Measurements from ENCODE around the gene LYSMD2. TPM values are rescaled to one million over a fixed set of nuclear protein-coding genes. Genes with fewer than 3 reads are reported as not detected.

LYSMD2 gene
- total RNA-seq, 1 experiment from 2014 or later: 6.0 TPM

DNA sequence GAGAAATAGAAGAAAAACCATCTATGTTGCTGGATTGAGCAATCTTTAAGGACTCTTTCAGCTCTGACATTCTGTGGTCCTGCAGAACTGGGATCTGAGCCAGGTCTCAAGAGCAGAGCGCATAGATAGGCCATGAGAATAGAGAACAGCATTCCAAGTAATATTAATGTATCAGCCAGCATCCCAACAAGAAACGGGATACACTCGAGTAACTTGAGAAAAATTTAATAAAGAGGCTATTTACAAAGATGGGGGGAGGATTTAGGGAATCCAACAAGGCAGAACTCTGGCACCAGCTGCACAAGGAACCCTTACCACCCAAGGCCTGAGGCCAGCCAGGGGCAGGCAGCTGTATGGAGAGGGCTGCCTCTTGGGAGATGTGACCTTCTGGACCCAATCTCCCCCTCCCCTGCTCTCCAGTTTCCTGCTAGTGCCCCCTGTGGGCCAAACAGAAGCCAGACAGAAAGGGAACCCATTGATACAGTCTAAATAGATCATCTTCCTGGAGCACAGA lies 22.2 kb upstream of the LYSMD2 start:
- CTCF ChIA-PET: no interaction called here

DNA sequence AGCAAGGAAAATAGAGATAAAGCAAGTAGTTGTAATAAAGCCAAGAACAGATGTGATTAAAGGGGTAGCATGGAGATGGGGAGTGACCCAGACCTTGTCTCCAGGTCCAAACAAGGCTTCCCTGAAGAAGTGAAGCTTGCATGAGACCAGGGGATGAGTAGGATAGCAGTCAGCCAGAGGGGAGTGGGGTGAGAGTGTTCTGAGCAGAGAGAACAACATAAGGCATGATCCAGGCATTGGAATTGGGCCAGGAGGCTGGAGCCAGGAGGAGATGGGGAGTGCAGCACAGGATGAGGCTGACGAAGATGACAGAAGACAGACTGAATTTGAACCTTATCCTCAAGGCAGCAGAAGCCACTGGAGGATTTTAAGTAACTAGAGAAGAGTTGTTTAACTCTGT lies 21.2 kb upstream of the LYSMD2 start:
- Histone ChIP-seq H3K9ac (ENCODE audit: low read length) (no peak overlapping the region), H4K20me1 (ENCODE audit: low read length) (no peaks in the 10 kb centered on the region), H3K4me2 (ENCODE audit: low read length) (no peak overlapping the region), H3K27ac (ENCODE audit: low read length) (no peak overlapping the region), H3K79me2 (ENCODE audit: low read length) (no peaks in the 10 kb centered on the region), H3K9me3 (ENCODE audit: low read length) (no peaks in the 10 kb centered on the region), H3K9me2 (replicated peaks; ENCODE audit: low read length) (no peaks in the 10 kb centered on the region), H3K27me3 (ENCODE audit: low read length) (no peaks in the 10 kb centered on the region), H3K36me3 (ENCODE audit: low read depth, low read length) (no peaks in the 10 kb centered on the region), H3K4me1 (ENCODE audit: insufficient read depth, low read length) (no peaks in the 10 kb centered on the region), H2AFZ (ENCODE audit: low read length) (no peak overlapping the region), H3F3A (ENCODE audit: low read length, unreplicated experiment) (no peaks in the 10 kb centered on the region), H3K4me3 (ENCODE audit: low read length) (no peak overlapping the region)
- TF ChIP-seq, protein P1, sequence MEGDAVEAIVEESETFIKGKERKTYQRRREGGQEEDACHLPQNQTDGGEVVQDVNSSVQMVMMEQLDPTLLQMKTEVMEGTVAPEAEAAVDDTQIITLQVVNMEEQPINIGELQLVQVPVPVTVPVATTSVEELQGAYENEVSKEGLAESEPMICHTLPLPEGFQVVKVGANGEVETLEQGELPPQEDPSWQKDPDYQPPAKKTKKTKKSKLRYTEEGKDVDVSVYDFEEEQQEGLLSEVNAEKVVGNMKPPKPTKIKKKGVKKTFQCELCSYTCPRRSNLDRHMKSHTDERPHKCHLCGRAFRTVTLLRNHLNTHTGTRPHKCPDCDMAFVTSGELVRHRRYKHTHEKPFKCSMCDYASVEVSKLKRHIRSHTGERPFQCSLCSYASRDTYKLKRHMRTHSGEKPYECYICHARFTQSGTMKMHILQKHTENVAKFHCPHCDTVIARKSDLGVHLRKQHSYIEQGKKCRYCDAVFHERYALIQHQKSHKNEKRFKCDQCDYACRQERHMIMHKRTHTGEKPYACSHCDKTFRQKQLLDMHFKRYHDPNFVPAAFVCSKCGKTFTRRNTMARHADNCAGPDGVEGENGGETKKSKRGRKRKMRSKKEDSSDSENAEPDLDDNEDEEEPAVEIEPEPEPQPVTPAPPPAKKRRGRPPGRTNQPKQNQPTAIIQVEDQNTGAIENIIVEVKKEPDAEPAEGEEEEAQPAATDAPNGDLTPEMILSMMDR (conservative IDR thresholded peaks at IDR 0.05; ENCODE audit: low read depth, low read length): no peak
- TF ChIP-seq EZH2 (IDR thresholded peaks at IDR 0.05; ENCODE audit: low read length, unreplicated experiment) (no peak), EZH2phosphoT487 (IDR thresholded peaks at IDR 0.05; ENCODE audit: borderline replicate concordance, low read length) (no peak)
- POLR2A ChIA-PET (ENCODE audit: unreplicated experiment): no interaction called here
- intact Hi-C loops (cut with micrococcal nuclease): no loop called here
- no peak for DNase-seq
- no TSS peak for BruUV-seq (replicated peaks)
- CTCF ChIA-PET: interaction anchor here (0.6 kb wide), 1 partner anchor 149 kb away, joined by 5 read pairs; no protein-coding TSS in a partner anchor
- no peak for ATAC-seq

More for the DNA sequence above, 22.2 kb upstream of the LYSMD2 start:
- no peaks in the 10 kb centered on the region for H3K79me2 ChIP-seq (ENCODE audit: low read length)
- no peaks in the 10 kb centered on the region for H3F3A ChIP-seq (ENCODE audit: low read length, unreplicated experiment)
- no peak for ATAC-seq
- H3K27me3 ChIP-seq (ENCODE audit: low read length): no peaks in the 10 kb centered on the region
- H3K4me2 ChIP-seq (ENCODE audit: low read length): no peak overlapping the region
- no peaks in the 10 kb centered on the region for H3K9me3 ChIP-seq (ENCODE audit: low read length)
- no peaks in the 10 kb centered on the region for H3K4me1 ChIP-seq (ENCODE audit: insufficient read depth, low read length)
- POLR2A ChIA-PET (ENCODE audit: unreplicated experiment): no interaction called here
- H3K9me2 ChIP-seq (replicated peaks; ENCODE audit: low read length): no peaks in the 10 kb centered on the region
- no peak overlapping the region for H3K4me3 ChIP-seq (ENCODE audit: low read length)
- no peak overlapping the region for H2AFZ ChIP-seq (ENCODE audit: low read length)
- H4K20me1 ChIP-seq (ENCODE audit: low read length): no peaks in the 10 kb centered on the region
- H3K9ac ChIP-seq (ENCODE audit: low read length): no peak overlapping the region
- no peaks in the 10 kb centered on the region for H3K36me3 ChIP-seq (ENCODE audit: low read depth, low read length)
- no peak overlapping the region for H3K27ac ChIP-seq (ENCODE audit: low read length)
- no peak for DNase-seq
- intact Hi-C loops (cut with micrococcal nuclease): no loop called here
- no TSS peak for BruUV-seq (replicated peaks)
- TF ChIP-seq, protein P1 (conservative IDR thresholded peaks at IDR 0.05; ENCODE audit: low read depth, low read length): no peak; the same call in 1 of the 2 replicates
- TF ChIP-seq EZH2phosphoT487 (IDR thresholded peaks at IDR 0.05; ENCODE audit: borderline replicate concordance, low read length) (no peak), EZH2 (IDR thresholded peaks at IDR 0.05; ENCODE audit: low read length, unreplicated experiment) (no peak)

DNA sequence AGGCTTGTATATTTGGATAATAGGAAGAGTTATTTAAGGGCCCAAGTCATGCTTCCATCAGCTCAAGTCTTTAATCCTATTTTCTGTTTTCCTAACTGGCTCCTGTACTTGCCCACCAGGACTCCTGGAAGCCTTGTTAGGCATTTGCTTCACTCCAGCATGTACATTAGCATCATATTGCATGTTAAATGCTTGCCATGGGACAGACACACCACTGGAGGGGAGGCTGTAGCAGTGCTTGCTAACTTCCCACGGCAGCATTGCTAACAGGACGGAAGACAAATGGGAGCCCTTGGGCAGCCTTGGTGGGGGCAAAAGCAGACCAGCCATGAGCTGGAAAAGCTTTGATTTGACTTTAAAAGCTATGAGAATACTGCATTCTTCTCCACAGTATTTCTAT lies 20.0 kb upstream of the LYSMD2 start:
- Histone ChIP-seq H3K27me3 (ENCODE audit: low read length) (no peaks in the 10 kb centered on the region), H3K9me3 (ENCODE audit: low read length) (no peaks in the 10 kb centered on the region), H3K36me3 (ENCODE audit: low read depth, low read length) (no peaks in the 10 kb centered on the region), H3K9me2 (replicated peaks; ENCODE audit: low read length) (no peaks in the 10 kb centered on the region), H2AFZ (ENCODE audit: low read length) (no peak overlapping the region), H4K20me1 (ENCODE audit: low read length) (no peaks in the 10 kb centered on the region), H3K4me1 (ENCODE audit: insufficient read depth, low read length) (0 out of 2 replicates have a peak, but pooled peaks cover under 1% of the 10 kb centered on the region), H3K4me2 (ENCODE audit: low read length) (no peak overlapping the region), H3K9ac (ENCODE audit: low read length) (no peak overlapping the region), H3K79me2 (ENCODE audit: low read length) (no peaks in the 10 kb centered on the region), H3K4me3 (ENCODE audit: low read length) (no peak overlapping the region), H3F3A (ENCODE audit: low read length, unreplicated experiment) (no peaks in the 10 kb centered on the region), H3K27ac (ENCODE audit: low read length) (no peak overlapping the region)
- CTCF ChIA-PET: no interaction called here
- POLR2A ChIA-PET (ENCODE audit: unreplicated experiment): no interaction called here
- intact Hi-C loops (cut with micrococcal nuclease): no loop called here
- no TSS peak for BruUV-seq (replicated peaks)
- no peak for ATAC-seq
- TF ChIP-seq EZH2phosphoT487 (IDR thresholded peaks at IDR 0.05; ENCODE audit: borderline replicate concordance, low read length): no peak
- TF ChIP-seq, protein P1 (conservative IDR thresholded peaks at IDR 0.05; ENCODE audit: low read depth, low read length): no peak
- no peak for TF ChIP-seq EZH2 (IDR thresholded peaks at IDR 0.05; ENCODE audit: low read length, unreplicated experiment)
- DNase-seq: no peak
